HEK293T (cell line): ENCODE data around the gene ARID1B.

ENCODE experiments used
- CTCF ChIA-PET: fragments of 350-600 bp; formaldehyde crosslinking; extraction: SDS; loops from one replicate; lab custom pipeline; 2021; ENCODE audit warnings: antibody characterized with exemption, inconsistent platforms; lab: Yijun Ruan, JAX
- POLR2A ChIA-PET: fragments of 350-600 bp; formaldehyde crosslinking; extraction: SDS; loops from one replicate; lab custom pipeline; 2020; ENCODE audit warnings: antibody characterized with exemption, inconsistent platforms; lab: Yijun Ruan, JAX
- DNase-seq: peaks from one replicate; pipeline ENCODE4 v3.0.0; 2012; ENCODE audit warnings: mixed read lengths; ENCODE audit errors: extremely low spot score
- ARNT ChIP-seq: fragments of 450-650 bp; IDR thresholded peaks from 2 replicates; pipeline ENCODE4 v1.6.1; 2017; ENCODE audit warnings: mild to moderate bottlenecking
- BHLHE40 ChIP-seq: fragments of 450-650 bp; IDR thresholded peaks from 2 replicates; pipeline ENCODE4 v1.6.1; 2016; ENCODE audit warnings: mild to moderate bottlenecking, moderate library complexity, borderline replicate concordance
- CTBP1 ChIP-seq: fragments of 450-650 bp; IDR thresholded peaks from 2 replicates; pipeline ENCODE4 v1.6.1; 2016; ENCODE audit warnings: borderline replicate concordance
- ELF4 ChIP-seq: fragments of 450-650 bp; IDR thresholded peaks from 2 replicates; pipeline ENCODE4 v1.6.1; 2017; ENCODE audit warnings: antibody characterized with exemption
- FOXA1 ChIP-seq: fragments of 450-650 bp; IDR thresholded peaks from 2 replicates; pipeline ENCODE4 v1.6.1; 2016; ENCODE audit warnings: mild to moderate bottlenecking
- FOXK2 ChIP-seq: fragments of 450-650 bp; IDR thresholded peaks from 2 replicates; pipeline ENCODE4 v1.6.1; 2016; ENCODE audit warnings: mild to moderate bottlenecking
- FOXM1 ChIP-seq: fragments of 450-650 bp; IDR thresholded peaks from 2 replicates; pipeline ENCODE4 v1.6.1; 2017; ENCODE audit warnings: mild to moderate bottlenecking, borderline replicate concordance
- HDGF ChIP-seq: fragments of 450-650 bp; IDR thresholded peaks from 2 replicates; pipeline ENCODE4 v1.6.1; 2017; ENCODE audit warnings: antibody characterized with exemption, borderline replicate concordance
- L3MBTL2 ChIP-seq: fragments of 450-650 bp; conservative IDR thresholded peaks from 2 replicates; pipeline ENCODE4 v1.6.1; 2016; ENCODE audit warnings: mild to moderate bottlenecking
- LEF1 ChIP-seq: fragments of 450-650 bp; IDR thresholded peaks from 2 replicates; pipeline ENCODE4 v1.6.1; 2017; ENCODE audit warnings: mild to moderate bottlenecking, borderline replicate concordance
- NFRKB ChIP-seq: fragments of 450-650 bp; IDR thresholded peaks from 2 replicates; pipeline ENCODE4 v1.6.1; 2016; ENCODE audit warnings: mild to moderate bottlenecking, moderate library complexity
- SP1 ChIP-seq: fragments of 450-650 bp; IDR thresholded peaks from 2 replicates; pipeline ENCODE4 v1.6.1; 2017
- SUZ12 ChIP-seq: fragments of 450-650 bp; IDR thresholded peaks from 2 replicates; pipeline ENCODE4 v1.6.1; 2016; ENCODE audit warnings: mild to moderate bottlenecking
- TARDBP ChIP-seq: fragments of 450-650 bp; IDR thresholded peaks from 2 replicates; pipeline ENCODE4 v1.6.1; 2016
- ZNF384 ChIP-seq: fragments of 450-650 bp; IDR thresholded peaks from 2 replicates; pipeline ENCODE4 v1.6.1; 2016
- TF ChIP-seq, protein P1 (sequence below): fragments of 450-650 bp; IDR thresholded peaks from 2 replicates; pipeline ENCODE4 v1.6.1; 2016

ARID1B gene

DNA sequence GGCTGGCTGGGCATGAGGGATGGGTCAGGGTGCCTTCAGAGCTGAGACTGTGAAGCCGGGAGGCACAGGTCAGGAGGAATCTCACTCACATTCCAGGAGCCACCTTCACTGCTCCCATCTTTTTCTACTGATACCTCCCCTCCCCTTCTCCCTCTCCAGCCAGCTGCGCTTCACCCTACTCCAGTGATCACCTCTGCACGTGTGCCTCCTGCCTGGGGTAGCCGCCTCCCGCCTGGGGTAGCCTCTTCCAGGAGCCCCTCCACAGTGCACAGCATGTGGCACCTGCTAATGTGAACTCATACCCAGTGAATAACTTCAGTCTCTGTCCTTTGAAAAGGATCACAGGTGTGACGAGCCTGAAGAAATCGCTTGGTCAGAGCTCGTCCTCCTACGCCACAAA lies 313.6 kb downstream of the ARID1B start:
- TF ChIP-seq LEF1 (no peak), BHLHE40 (no peak), ELF4 (no peak), ZNF384 (no peak), L3MBTL2 (no peak), FOXM1 (no peak), FOXA1 (no peak), FOXK2 (no peak), NFRKB (no peak), TARDBP (no peak), HDGF (no peak), ARNT (no peak), CTBP1 (no peak), SP1 (no peak), SUZ12 (no peak)
- TF ChIP-seq, protein P1, sequence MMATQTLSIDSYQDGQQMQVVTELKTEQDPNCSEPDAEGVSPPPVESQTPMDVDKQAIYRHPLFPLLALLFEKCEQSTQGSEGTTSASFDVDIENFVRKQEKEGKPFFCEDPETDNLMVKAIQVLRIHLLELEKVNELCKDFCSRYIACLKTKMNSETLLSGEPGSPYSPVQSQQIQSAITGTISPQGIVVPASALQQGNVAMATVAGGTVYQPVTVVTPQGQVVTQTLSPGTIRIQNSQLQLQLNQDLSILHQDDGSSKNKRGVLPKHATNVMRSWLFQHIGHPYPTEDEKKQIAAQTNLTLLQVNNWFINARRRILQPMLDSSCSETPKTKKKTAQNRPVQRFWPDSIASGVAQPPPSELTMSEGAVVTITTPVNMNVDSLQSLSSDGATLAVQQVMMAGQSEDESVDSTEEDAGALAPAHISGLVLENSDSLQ = no peak
- ChIA-PET POLR2A (no interaction called here), CTCF (interaction anchor here (0.6 kb wide), 1 partner anchor 33 kb away, joined by 3 read pairs; no protein-coding TSS in a partner anchor)
- DNase-seq = no peak

DNA sequence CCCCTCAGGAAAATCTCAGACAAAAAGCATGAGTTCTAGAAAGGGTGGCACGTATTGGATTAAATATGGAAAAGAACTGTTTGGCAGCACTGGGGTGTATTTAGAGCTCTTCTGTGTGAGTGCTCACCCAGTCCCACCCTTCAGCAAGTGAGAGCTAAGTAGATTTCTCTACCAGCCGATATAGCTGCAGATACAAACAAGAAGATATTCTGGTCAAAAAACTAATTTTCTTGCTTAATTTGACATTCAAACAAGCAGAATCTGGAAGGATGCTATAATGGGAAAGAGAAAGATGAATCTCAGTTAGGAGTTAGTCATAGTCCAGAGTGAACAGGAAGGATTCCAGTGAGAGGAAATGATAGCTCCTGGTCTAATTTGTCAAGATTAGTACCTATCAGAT lies 314.1 kb downstream of the ARID1B start:
- ChIA-PET CTCF (no interaction called here), POLR2A (no interaction called here)
- no peak for DNase-seq
- TF ChIP-seq ARNT = no peak

DNA sequence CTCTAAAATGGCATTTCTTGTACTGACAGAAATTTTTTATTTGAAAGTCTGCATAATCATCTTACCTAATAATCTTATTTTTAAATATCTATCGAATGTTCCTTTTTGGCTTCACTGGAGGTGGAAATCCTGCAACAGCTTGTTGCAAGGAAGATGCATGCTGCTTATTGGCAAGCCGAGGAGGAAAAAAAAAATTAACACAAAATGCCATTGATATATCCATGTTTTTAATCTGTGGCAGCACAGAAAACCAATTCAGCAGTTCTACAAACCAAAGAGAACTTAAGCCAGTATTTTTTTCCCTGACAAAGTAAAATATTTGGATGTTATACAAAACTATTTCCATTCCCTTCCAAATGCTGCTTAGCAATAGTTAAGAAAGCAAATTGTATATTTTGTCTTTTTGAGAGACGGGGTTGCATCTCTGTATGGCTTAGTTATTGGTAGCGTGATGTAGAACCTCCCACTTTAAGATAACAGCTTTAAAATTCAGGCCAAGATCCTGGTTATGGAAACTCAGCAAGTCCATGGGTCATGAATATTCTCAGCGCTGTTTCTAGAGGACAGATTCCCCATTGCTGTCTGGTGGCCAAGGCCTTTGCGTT lies 314.8 kb downstream of the ARID1B start:
- no peak for TF ChIP-seq HDGF
- TF ChIP-seq, protein P1 = no peak
- TF ChIP-seq NFRKB = no peak
- TF ChIP-seq BHLHE40 = no peak
- TF ChIP-seq FOXA1 = no peak
- TF ChIP-seq SP1 = no peak
- TF ChIP-seq ARNT = no peak
- no peak for TF ChIP-seq FOXK2
- TF ChIP-seq SUZ12 = no peak
- no peak for TF ChIP-seq FOXM1
- no peak for TF ChIP-seq CTBP1
- no peak for TF ChIP-seq L3MBTL2
- no peak for TF ChIP-seq TARDBP
- no peak for TF ChIP-seq LEF1
- no peak for TF ChIP-seq ZNF384
- TF ChIP-seq ELF4 = no peak
- ChIA-PET POLR2A (interaction anchor here (1.3 kb wide), 1 partner anchor 10 kb away, joined by 3 read pairs; no protein-coding TSS in a partner anchor), CTCF (interaction anchor here (1.0 kb wide), 1 partner anchor 9 kb away, joined by 3 read pairs; no protein-coding TSS in a partner anchor)
- no peak for DNase-seq

DNA sequence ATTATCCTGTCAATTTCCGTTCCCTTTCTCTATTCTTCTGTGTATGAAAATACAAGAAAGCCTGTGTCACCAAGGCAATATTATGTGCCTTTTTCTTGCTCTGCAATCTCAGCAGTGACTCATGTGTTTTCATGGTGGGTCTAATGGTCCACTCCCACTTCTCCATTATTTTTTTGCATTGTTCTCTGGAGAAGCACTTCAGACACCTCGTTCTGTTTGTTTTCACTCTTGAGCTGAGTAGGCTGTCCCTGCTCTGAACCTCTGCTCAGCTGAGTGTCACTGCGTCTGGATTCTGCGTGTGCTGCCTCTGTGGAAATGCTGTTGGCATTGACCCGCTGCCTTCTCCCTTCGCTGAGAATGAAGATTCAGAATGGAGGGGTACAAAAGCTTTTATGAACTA lies 315.6 kb downstream of the ARID1B start:
- TF ChIP-seq FOXA1 = no peak
- TF ChIP-seq HDGF = no peak
- TF ChIP-seq, protein P1 = no peak
- no peak for TF ChIP-seq L3MBTL2
- TF ChIP-seq ARNT = no peak
- no peak for TF ChIP-seq FOXK2
- no peak for TF ChIP-seq ZNF384
- TF ChIP-seq SUZ12 = no peak
- no peak for TF ChIP-seq LEF1
- no peak for TF ChIP-seq FOXM1
- TF ChIP-seq SP1 = no peak
- no peak for TF ChIP-seq CTBP1
- no peak for TF ChIP-seq TARDBP
- TF ChIP-seq NFRKB = no peak
- TF ChIP-seq BHLHE40 = no peak
- ChIA-PET POLR2A (interaction anchor here (1.3 kb wide), 1 partner anchor 11 kb away, joined by 3 read pairs; no protein-coding TSS in a partner anchor), CTCF (interaction anchor here (1.0 kb wide), 1 partner anchor 10 kb away, joined by 3 read pairs; no protein-coding TSS in a partner anchor)
- no peak for DNase-seq

DNA sequence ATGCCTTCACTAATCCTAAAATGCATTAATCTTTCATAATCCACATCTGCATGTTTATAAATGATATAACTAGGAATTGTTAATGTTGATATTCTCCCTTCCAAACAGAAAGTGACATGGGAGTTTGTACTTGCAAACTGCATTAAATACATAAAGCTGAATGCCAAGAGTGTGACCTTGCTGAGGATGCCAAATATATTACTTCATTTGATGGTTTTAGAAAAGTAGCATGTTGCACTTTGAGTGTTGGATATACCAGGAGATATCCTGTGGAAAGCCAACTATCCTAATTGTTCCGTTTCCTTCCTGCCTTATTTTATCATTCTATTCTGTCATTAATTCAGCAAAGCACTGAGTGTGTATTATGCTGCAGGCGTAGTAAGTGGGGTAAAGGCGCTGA lies 316.4 kb downstream of the ARID1B start:
- DNase-seq = no peak
- TF ChIP-seq ARNT = no peak
- TF ChIP-seq LEF1 = no peak
- TF ChIP-seq BHLHE40 = no peak
- TF ChIP-seq FOXA1 = no peak
- ChIA-PET CTCF (no interaction called here), POLR2A (no interaction called here)

DNA sequence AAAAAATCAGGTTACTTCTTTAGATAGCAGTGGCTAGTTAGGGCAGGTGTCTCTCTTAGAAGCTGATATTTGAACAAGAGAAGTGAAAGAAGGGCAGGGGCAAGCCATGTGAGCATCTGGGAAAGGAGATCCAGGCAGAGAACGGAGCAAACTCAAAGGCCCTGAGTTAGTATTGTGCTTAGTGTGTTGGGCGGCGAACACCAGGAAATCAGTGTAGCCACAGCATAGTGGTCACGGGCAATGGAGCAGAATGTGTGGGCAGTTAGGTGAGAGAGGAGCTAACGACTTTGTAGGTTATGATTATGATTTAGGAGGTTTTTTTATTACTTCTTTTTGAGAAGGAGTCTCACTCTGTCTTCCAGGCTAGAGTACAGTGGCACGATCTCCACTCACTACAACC lies 316.9 kb downstream of the ARID1B start:
- CTCF ChIA-PET = no interaction called here
- DNase-seq = no peak
- POLR2A ChIA-PET = no interaction called here
- no peak for TF ChIP-seq FOXK2
- no peak for TF ChIP-seq ELF4
- no peak for TF ChIP-seq FOXA1
- TF ChIP-seq ZNF384 = no peak
- no peak for TF ChIP-seq LEF1
- TF ChIP-seq L3MBTL2 = no peak
- no peak for TF ChIP-seq CTBP1
- TF ChIP-seq SUZ12 = no peak
- no peak for TF ChIP-seq HDGF
- TF ChIP-seq, protein P1 = no peak
